HFFc6 (cell line): ENCODE measurements around the gene RPN1. TPM values are rescaled to one million over a fixed set of nuclear protein-coding genes. Genes with fewer than 3 reads are reported as not detected.
A peak's percentile ranks its signal among the peaks of the same experiment; 100 is the strongest.

ENCODE experiments used
- DNase-seq: peaks from one replicate; pipeline ENCODE4 v3.0.0-alpha.2; 2018
- H3K27ac Mint-ChIP-seq: 2 replicates; pipeline ENCODE4 v1.8.0; 2020; ENCODE audit warnings: mild to moderate bottlenecking, mixed read lengths
- H3K27me3 Mint-ChIP-seq: 2 replicates; pipeline ENCODE4 v1.8.0; 2021; ENCODE audit warnings: mild to moderate bottlenecking, moderate library complexity, mixed read lengths; ENCODE audit not compliant: insufficient read depth
- H3K36me3 Mint-ChIP-seq: 2 replicates; pipeline ENCODE4 v1.8.0; 2021; ENCODE audit warnings: low read depth, mixed read lengths
- H3K4me1 Mint-ChIP-seq: 2 replicates; pipeline ENCODE4 v1.8.0; 2020; ENCODE audit warnings: low read depth, mixed read lengths
- H3K4me3 Mint-ChIP-seq: 2 replicates; pipeline ENCODE4 v1.8.0; 2020; ENCODE audit warnings: mild to moderate bottlenecking, moderate library complexity, mixed read lengths
- H3K9me3 Mint-ChIP-seq: 2 replicates; pipeline ENCODE4 v1.8.0; 2020; ENCODE audit warnings: mild to moderate bottlenecking, mixed read lengths
- total RNA-seq, 6 experiments: library from RNA; stranded (reverse); fragmentation: NEBNext Ultra II Directional; extraction: Animal tissue kit (Norgen Biotek cat#: 25700); gene quantifications; 2 replicates in 1 of 6; 3 replicates in 5 of 6; pipeline ENCODE4 v1.2.3, GENCODE V29; 2021
- TF ChIP-seq, protein P1 (sequence below): fragments of 200-600 bp; sonication (generic); IDR thresholded peaks from 2 replicates; pipeline ENCODE4 v1.5.0; 2021; ENCODE audit warnings: antibody characterized with exemption, mild to moderate bottlenecking

Gene RPN1
- total RNA-seq, 6 experiments from 2014 or later: 277 to 332 (median 315) TPM

DNA sequence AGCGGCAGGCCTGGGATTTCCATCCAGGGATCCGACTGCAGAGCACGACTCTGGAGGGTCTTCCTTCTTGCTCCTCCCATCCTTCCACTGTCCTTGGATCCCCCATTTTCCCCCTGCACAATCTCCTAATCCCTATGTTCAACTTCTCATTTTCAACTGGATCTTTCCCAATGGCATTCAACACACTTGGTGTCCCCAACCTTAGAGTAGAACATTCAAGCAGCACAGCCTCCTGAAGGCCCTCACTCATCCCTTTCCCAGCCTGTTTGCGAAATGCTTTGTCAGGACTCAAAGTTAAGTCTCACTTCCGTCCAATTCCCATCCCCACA is 32.3 kb downstream of the RPN1 start:
- Mint-ChIP-seq H3K27ac (peak overlapping the region; percentile 96), H3K4me1 (peaks cover 33% of the 10 kb centered on the region), H3K9me3 (no peaks in the 10 kb centered on the region), H3K27me3 (peaks cover 8% of the 10 kb centered on the region), H3K36me3 (peaks cover 44% of the 10 kb centered on the region), H3K4me3 (peak overlapping the region; percentile 92)
- DNase-seq: no peak
- TF ChIP-seq, protein P1, sequence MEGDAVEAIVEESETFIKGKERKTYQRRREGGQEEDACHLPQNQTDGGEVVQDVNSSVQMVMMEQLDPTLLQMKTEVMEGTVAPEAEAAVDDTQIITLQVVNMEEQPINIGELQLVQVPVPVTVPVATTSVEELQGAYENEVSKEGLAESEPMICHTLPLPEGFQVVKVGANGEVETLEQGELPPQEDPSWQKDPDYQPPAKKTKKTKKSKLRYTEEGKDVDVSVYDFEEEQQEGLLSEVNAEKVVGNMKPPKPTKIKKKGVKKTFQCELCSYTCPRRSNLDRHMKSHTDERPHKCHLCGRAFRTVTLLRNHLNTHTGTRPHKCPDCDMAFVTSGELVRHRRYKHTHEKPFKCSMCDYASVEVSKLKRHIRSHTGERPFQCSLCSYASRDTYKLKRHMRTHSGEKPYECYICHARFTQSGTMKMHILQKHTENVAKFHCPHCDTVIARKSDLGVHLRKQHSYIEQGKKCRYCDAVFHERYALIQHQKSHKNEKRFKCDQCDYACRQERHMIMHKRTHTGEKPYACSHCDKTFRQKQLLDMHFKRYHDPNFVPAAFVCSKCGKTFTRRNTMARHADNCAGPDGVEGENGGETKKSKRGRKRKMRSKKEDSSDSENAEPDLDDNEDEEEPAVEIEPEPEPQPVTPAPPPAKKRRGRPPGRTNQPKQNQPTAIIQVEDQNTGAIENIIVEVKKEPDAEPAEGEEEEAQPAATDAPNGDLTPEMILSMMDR: no peak

DNA sequence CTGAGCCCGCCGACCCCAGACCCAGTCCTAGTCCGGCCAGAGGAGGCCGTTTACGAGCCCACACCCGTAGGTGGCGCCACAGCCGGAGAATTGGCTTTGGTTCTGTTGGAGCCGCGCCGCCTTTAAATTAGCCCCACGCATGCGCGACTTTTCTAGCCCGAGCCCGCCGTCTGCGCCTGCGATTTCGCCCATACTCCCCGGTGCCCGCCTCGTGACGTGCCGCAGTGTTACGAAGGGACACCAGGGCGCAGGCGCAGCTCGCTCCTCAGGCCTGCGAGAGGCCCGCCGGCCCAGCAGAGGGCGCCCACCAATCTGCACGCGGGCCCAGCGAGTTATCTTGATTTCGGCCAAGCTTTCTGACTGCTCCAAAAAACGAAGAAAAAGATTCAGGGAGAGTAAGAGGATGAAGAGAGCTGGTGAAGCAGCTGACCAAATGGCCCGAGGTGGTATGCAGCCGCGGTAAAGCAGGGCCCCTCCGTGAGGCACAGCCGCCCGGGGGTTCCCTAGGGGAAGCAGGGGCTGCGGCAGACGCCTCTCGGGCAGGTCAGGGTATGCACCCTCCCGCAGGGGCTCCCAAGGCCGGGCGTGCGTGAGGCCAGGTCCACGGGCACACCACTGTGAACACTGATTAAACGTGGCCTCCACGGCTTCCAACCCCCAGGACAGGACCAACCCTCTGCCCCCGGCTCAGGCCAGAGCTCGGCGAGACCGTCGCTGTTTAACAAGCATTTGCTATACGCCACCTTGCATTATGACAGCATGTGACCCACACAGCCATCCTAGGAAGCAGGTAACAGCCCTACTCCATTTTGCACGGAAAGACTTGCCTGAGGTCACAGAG is 32.8 kb downstream of the RPN1 start:
- H3K27ac Mint-ChIP-seq: peak overlapping the region; percentile 96
- peaks cover 33% of the 10 kb centered on the region for H3K4me1 Mint-ChIP-seq
- TF ChIP-seq, protein P1: peak; percentile 93
- no peaks in the 10 kb centered on the region for H3K9me3 Mint-ChIP-seq
- H3K36me3 Mint-ChIP-seq: peaks cover 44% of the 10 kb centered on the region
- H3K4me3 Mint-ChIP-seq: peak overlapping the region; percentile 92
- peaks cover 8% of the 10 kb centered on the region for H3K27me3 Mint-ChIP-seq
- peak; percentile 95 for DNase-seq

DNA sequence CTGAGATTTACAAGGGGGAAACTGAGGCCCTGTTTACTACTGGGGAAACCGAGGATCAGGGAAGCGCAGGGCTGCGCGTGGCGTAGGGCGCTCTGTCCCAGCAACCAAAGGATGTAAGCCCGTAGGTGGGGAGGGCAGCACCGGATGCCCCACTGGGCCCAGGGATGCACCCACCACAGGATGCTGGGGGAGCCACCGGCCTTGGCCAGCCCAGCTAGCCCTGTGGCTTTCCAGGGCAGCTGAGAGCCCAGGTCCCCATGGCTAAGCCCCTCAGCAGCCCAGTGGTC is 33.4 kb downstream of the RPN1 start:
- peak overlapping the region; percentile 96 for H3K27ac Mint-ChIP-seq
- TF ChIP-seq, protein P1: no peak
- peaks cover 8% of the 10 kb centered on the region for H3K27me3 Mint-ChIP-seq
- H3K36me3 Mint-ChIP-seq: peaks cover 42% of the 10 kb centered on the region
- no peak for DNase-seq
- H3K9me3 Mint-ChIP-seq: no peaks in the 10 kb centered on the region
- H3K4me3 Mint-ChIP-seq: peak overlapping the region; percentile 92; the same call in 1 of the 2 replicates
- H3K4me1 Mint-ChIP-seq: peaks cover 33% of the 10 kb centered on the region

- no peak for DNase-seq
- Mint-ChIP-seq H3K36me3 (peaks cover 37% of the 10 kb centered on the region), H3K27ac (0 out of 2 replicates have a peak overlapping the region, but pooled peaks have one; percentile 36), H3K4me1 (peaks cover 33% of the 10 kb centered on the region), H3K4me3 (no peak overlapping the region), H3K27me3 (peaks cover 8% of the 10 kb centered on the region), H3K9me3 (no peaks in the 10 kb centered on the region)
- TF ChIP-seq, protein P1: no peak
Measured at GRCh38 chr3:128616516-128617269, 33.9 kb downstream of the RPN1 start.

GRCh38 chr3:128614076-128614475 is 36.5 kb downstream of the RPN1 start:
- Mint-ChIP-seq H3K27ac (no peak overlapping the region), H3K36me3 (peaks cover 15% of the 10 kb centered on the region), H3K4me3 (no peak overlapping the region), H3K27me3 (peaks cover 3% of the 10 kb centered on the region), H3K9me3 (no peaks in the 10 kb centered on the region), H3K4me1 (peaks cover 10% of the 10 kb centered on the region)
- TF ChIP-seq, protein P1: no peak
- no peak for DNase-seq
